Neural cell (in vitro differentiated cells): ENCODE results near the gene E2F2.

Source experiments
- EZH2 ChIP-seq: fragments of 200-600, 300-800 bp; shearing (Covaris generic), sonication (generic); IDR thresholded peaks from 2 replicates; pipeline ENCODE4 v1.6.1; 2014; ENCODE audit warnings: antibody characterized with exemption, low read length, borderline replicate concordance, mild to moderate bottlenecking; ENCODE audit not compliant: insufficient read depth, poor library complexity, severe bottlenecking
- POLR2AphosphoS5 ChIP-seq: IDR thresholded peaks from 2 replicates; pipeline ENCODE4 v1.6.1; 2012
- RAD21 ChIP-seq: fragments of 450-650 bp; conservative IDR thresholded peaks from 2 replicates; pipeline ENCODE4 v1.6.1; 2014; ENCODE audit warnings: antibody characterized with exemption, mild to moderate bottlenecking, moderate library complexity
- SMC3 ChIP-seq: fragments of 450-650 bp; conservative IDR thresholded peaks from 2 replicates; pipeline ENCODE4 v1.6.1; 2014; ENCODE audit warnings: antibody characterized with exemption, mild to moderate bottlenecking, moderate library complexity; ENCODE audit not compliant: poor library complexity
- TAF1 ChIP-seq: IDR thresholded peaks from 2 replicates; pipeline ENCODE4 v1.6.1; 2012; ENCODE audit warnings: low read depth
- TF ChIP-seq, protein P1 (sequence below): fragments of 450-650 bp; IDR thresholded peaks from 2 replicates; pipeline ENCODE4 v1.5.1; 2014; ENCODE audit warnings: antibody characterized with exemption, mild to moderate bottlenecking, moderate library complexity; ENCODE audit not compliant: poor library complexity, severe bottlenecking
- TF ChIP-seq, protein P2 (sequence below): IDR thresholded peaks from 2 replicates; pipeline ENCODE4 v1.6.1; 2012; ENCODE audit warnings: borderline replicate concordance

DNA sequence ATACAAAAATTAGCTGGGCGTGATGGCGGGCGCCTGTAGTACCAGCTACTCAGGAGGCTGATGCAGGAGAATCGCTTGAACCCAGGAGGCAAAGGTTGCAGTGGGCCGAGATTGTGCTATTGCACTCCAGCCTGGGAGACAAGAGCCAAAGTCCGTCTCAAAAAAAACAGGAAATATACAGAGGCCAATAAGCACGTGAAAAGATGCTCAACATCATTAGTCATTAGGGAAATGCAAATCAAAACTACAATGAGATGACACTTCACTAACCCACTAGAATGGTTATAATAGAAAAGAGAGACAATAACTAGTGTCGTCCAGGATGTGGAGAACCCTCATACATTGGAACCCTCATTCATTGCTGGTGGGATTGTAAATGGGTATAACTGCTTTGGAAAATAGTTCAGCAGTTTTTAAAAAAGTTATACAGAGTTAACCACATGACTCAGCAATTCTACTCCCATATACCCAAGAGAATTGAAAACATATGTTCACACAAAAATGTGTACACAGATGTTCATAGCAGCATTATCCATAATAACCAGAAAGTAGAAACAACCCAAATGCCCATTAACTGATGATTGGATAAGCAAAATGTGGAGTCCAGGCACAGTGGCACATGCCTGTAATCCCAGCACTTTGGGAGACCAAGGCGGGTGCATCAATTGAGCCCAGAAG lies 6.4 kb upstream of the E2F2 start:
- TF ChIP-seq EZH2 (no peak), RAD21 (no peak), POLR2AphosphoS5 (no peak), TAF1 (no peak), SMC3 (no peak)
- TF ChIP-seq, protein P1, sequence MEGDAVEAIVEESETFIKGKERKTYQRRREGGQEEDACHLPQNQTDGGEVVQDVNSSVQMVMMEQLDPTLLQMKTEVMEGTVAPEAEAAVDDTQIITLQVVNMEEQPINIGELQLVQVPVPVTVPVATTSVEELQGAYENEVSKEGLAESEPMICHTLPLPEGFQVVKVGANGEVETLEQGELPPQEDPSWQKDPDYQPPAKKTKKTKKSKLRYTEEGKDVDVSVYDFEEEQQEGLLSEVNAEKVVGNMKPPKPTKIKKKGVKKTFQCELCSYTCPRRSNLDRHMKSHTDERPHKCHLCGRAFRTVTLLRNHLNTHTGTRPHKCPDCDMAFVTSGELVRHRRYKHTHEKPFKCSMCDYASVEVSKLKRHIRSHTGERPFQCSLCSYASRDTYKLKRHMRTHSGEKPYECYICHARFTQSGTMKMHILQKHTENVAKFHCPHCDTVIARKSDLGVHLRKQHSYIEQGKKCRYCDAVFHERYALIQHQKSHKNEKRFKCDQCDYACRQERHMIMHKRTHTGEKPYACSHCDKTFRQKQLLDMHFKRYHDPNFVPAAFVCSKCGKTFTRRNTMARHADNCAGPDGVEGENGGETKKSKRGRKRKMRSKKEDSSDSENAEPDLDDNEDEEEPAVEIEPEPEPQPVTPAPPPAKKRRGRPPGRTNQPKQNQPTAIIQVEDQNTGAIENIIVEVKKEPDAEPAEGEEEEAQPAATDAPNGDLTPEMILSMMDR, result no peak
- TF ChIP-seq, protein P2, sequence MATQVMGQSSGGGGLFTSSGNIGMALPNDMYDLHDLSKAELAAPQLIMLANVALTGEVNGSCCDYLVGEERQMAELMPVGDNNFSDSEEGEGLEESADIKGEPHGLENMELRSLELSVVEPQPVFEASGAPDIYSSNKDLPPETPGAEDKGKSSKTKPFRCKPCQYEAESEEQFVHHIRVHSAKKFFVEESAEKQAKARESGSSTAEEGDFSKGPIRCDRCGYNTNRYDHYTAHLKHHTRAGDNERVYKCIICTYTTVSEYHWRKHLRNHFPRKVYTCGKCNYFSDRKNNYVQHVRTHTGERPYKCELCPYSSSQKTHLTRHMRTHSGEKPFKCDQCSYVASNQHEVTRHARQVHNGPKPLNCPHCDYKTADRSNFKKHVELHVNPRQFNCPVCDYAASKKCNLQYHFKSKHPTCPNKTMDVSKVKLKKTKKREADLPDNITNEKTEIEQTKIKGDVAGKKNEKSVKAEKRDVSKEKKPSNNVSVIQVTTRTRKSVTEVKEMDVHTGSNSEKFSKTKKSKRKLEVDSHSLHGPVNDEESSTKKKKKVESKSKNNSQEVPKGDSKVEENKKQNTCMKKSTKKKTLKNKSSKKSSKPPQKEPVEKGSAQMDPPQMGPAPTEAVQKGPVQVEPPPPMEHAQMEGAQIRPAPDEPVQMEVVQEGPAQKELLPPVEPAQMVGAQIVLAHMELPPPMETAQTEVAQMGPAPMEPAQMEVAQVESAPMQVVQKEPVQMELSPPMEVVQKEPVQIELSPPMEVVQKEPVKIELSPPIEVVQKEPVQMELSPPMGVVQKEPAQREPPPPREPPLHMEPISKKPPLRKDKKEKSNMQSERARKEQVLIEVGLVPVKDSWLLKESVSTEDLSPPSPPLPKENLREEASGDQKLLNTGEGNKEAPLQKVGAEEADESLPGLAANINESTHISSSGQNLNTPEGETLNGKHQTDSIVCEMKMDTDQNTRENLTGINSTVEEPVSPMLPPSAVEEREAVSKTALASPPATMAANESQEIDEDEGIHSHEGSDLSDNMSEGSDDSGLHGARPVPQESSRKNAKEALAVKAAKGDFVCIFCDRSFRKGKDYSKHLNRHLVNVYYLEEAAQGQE, result no peak
